GM21717 (cell line): ENCODE results near the gene DHX8.
"Not testable (repeated sequence)": the region's sequence is repeated elsewhere in the genome, so short reads cannot be mapped to it uniquely, and the experiment has no call there.

Source experiments
- ATAC-seq: cut with Tn5 transposase; IDR thresholded peaks from one replicate; pipeline ENCODE4 v1.9.1; 2021; ENCODE audit warnings: mild to moderate bottlenecking, moderate library complexity; ENCODE audit not compliant: unreplicated experiment

Gene DHX8

DNA sequence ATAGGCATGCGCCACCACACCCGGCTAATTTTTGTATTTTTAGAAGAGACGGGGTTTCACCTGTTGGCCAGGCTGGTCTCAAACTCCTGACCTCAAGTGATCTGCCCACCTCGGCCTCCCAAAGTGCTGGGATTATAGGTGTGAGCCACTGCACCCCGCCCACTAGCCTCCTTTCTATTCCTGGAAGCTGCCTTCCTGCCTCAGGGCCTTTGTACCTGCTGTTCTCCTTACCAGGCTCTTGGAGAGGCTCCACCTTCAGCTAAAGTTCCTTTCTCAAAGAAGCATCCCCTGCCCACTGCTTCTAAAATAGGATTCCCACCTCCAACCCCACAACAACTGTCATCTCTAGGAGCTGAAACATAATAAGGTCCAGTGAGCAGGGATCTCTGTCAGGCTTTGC, 23.9 kb upstream of the DHX8 start:
- not testable (repeated sequence) for ATAC-seq

DNA sequence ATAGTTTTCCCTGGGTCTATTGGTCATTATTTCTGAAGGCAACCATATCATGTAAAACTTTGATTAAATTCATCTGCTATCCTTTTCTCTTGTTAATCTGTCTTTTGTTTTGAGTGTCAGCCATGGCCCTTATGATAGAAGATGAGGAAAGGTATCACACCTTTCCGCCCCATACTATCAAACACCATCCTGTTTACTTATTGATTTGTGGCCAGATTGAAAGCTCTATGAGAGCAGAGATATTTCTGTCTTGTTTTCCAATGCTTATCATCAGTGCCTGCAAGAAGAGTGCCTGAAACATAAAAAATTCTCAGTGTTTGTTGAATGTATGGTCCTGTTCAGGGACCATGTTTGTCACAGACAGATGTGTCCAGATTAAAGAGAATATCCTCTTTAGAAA, 22.6 kb upstream of the DHX8 start:
- no peak for ATAC-seq

DNA sequence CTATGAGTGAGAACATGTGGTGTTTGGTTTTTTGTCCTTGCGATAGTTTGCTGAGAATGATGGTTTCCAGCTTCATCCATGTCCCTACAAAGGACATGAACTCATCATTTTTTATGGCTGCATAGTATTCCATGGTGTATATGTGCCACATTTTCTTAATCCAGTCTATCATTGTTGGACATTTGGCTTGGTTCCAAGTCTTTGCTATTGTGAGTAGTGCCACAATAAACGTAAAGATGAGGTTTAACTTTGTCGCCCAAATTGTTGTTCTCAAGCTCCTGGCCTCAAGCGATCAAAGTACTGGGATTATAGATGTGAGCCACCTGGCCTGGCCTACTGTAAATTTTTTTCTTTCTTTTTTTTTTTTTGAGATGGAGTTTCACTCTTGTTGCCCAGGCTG, 21.2 kb upstream of the DHX8 start:
- ATAC-seq: not testable (repeated sequence)

DNA sequence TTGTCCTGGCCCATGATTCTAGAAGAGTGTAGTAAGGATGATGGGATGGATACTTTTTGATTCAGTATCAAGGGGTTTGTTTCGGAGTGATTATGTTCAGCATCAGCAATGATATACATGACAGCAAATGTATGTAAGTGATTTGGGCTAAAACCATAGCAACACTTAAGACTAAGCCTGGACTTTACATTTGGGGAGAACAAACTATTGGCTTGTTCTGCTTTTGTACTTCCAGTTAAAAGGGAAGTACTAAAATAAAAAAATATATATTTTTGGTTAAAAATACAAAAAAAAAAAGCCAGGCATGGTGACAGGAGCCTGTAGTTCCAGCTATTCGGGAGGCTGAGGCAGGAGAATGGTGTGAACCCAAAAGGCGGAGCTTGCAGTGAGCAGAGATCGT, 20.5 kb upstream of the DHX8 start:
- ATAC-seq: no peak

DNA sequence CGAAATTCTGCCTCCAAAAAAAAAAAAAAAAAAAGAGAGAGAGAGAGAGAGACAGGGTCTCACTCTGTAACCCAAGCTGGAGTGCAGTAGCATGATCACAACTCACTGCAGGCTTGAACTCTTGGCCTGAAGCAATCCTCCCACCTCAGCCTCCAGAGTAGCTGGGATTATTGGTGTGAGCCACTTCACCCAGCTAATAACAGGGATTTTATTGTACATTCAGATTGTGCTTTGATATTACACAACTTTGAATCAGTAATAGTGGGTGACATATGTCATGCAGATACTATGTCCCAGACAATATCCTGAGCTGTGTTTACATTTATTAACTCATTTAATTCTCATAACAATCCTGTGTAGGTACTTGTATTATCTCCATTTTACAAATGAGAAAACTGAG, 19.7 kb upstream of the DHX8 start:
- ATAC-seq: no peak

DNA sequence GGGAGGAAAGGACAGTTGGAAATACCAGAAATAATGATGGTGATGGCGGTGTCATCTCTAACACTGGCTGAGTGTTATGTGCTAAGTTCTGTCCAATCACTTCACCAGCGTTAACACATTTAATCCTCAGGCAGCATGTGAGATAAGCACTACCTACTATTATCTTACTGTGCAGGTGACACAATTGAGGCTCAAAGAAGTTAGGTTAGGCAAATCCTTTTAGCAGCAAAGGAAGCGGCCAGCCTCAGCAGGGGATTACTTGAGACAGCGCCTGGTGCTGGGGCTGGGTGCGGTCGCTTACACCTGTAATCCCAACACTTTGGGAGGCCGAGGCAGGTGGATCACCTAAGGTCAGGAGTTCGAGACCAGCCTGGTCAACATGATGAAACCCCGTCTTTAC, 18.7 kb upstream of the DHX8 start:
- ATAC-seq: no peak

DNA sequence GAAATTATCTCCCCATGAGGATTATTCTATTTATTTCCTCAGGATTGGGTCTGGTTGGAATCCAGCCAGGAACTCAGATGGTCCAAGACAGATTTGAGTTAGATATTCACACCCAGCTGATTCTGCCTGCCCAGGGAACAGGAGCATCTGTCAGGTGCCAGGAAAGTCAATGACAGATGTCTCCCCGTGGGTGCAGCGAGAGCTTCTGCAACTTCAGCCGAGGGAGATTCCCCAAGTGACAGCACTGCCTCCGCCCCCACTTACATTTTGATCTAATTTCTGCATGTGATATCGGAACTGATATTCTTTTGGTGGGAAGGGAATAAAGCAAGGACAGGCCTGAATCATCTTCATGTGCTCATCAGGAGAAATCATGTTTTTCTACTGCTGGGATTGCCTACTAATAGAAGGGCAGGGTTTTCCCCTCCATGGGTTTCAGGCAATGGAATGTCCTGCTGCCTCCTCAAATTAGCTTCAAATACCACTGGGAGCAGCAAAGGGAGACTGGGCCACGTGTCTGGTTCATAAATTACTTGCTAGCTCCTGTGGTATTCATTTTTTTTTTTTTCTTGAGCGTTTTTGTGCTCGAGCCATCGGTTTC, 15.7 kb upstream of the DHX8 start:
- ATAC-seq: no peak

DNA sequence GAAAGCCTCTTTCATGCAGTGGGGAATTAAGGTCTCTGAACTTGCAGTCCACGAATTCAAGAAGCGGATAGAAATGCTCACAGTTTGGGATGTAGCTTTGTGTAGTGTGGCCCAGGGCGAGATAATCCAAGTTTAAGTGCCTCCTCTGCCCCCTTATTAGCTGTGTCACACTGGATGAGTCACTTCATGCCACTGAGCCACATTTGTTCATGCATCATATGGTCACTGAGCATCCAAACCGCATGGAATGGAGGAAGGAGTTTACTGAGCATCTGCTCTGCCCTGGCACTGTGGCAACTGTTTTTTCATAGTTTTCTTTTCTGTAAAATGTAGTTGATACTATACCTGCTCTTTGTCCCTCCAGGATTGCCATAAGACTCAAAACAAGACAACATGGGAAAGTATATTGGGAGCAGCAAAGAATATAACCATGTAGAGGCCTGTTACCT, 15.1 kb upstream of the DHX8 start:
- no peak for ATAC-seq

DNA sequence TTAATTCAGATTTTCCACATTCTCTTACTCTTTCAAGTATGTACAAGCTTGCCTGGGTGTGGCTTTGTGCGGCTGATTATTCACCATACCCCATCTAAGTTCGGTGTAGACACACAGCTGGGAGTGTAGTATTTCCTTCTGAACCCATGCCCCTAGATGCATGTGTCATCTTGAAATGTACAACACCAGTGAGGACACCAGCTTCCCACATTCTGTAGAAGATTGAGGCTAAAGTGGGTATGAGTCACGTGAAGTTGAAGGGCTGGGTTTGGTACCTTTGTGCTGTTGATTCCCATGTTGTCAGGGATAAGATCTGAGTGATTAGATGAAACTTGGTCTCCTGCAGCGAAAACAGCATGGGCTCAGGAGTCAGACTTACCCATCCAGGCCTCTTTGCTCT, 14.6 kb upstream of the DHX8 start:
- no peak for ATAC-seq

DNA sequence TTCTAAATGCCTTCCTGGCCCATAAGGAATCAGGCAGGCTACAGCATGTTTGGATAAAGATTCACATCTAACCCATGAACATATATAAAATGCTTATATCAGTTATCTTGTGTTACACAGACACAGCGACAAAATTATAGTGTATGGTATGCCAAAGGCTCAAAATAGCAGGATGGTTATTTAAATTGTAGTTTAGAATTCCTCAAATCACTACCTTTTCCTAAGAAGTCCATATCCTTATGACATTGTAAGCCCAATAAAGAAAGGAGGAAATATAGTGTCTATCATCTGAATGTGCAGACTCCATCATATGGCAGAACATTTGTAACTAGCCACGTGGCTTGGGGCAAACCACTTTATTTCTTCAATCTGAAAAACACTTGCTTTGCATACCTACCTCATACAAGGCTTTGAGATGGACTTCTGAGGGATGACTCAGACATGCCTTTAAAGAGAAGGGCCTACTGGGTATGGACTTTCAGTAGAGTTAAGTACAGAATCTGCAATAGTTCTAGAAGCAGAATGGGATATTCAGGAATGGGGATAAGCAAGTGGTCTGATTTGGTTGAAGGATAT, 12.1 kb upstream of the DHX8 start:
- ATAC-seq: no peak

DNA sequence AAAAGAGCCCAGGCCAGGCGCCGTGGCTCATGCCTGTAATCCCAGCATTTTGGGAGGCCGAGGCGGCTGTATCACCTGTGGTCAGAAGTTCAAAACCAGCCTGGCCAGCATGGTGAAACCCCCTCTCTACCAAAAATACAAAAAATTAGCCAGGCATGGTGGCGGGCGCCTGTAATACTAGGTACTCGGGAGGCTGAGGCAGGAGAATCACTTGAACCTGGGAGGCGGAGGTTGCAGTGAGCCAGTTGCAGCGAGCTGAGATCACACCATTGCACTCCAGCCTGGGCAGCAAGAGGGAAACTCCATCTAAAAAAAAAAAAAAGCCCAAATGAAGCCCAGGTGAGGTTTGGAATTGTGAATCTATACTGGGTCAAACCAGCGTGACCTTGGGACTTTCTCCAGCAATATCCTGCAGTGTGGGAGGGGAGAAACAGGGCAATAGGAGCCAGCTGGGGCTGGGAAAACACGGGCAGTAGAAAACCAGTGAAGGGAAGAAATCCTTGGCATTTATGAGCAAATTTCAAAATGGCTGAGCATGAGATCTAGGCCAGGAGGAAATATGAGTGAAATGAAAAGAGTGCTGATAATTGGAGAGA, 8.2 kb upstream of the DHX8 start:
- ATAC-seq: no peak

DNA sequence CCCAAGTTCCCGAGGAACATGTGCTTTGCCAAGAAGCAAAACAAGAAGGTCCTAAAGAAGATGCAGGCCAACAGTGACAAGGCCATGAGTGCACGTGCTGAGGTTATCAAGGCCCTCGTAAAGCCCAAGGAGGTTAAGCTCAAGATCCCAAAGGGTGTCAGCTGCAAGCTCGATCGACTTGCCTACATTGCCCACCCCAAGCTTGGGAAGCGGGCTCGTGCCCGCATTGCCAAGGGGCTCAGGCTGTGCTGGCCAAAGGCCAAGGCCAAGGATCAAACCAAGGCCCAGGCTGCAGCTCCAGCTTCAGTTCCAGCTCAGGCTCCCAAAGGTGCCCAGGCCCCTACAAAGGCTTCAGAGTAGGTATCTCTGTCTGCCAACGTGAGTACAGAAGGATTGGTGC, 7.5 kb upstream of the DHX8 start:
- ATAC-seq: not testable (repeated sequence)

DNA sequence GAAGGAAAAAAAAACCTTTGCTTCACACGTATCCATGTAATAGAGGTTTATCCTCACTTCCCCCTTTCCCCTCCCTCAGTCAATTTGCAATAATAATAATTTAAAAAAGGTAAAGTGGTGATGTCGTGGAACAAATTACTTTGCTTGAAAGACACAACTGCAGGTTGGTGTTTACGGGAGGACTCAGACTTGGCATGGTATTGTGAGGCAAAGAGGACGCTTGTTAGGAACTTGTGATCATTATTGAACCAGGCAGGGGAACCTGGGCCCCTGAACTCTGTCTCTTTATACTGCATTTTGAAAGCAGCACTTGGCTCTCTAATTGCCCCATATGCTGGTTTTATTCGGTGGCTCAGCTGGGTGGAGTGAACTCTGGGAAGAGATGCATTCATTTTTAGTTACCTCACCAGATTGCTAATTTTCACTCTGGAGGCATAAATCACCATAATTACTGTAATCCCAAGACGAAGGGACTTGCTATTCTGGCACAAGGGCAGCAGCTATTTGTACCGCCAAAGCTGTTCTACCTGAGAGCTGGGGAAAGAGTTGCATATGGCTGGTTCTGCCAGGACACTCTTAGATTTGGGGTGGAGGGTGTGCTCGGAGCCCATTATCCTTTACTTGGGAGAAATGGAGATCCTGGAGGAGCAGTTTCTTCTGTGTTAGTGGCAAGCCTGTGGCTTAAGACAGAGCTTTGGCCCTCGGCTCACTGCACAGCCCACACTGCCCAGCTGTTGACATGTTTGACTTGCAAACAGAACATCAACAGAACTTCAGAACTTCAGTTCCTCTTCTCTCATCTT, 5.7 kb upstream of the DHX8 start:
- no peak for ATAC-seq

DNA sequence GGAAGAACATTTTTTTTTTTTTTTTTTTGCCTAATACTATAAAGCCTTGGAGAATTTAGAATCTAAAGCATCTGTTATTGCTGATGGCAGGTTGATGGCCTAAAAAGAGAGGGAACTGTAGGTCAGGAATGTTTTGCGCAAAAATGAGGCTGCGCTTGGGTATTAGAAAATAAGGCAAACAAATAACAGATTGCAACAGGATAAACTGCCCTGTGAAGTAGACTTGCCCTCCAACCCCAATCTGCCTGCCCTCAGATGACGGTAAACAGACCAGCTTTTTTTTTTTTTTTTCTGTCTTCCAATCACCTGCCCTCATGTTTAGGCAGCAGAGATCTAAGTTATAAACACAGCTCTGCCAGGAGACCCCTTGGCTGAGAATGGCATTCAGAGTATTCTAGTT, 3.8 kb upstream of the DHX8 start:
- no peak for ATAC-seq

DNA sequence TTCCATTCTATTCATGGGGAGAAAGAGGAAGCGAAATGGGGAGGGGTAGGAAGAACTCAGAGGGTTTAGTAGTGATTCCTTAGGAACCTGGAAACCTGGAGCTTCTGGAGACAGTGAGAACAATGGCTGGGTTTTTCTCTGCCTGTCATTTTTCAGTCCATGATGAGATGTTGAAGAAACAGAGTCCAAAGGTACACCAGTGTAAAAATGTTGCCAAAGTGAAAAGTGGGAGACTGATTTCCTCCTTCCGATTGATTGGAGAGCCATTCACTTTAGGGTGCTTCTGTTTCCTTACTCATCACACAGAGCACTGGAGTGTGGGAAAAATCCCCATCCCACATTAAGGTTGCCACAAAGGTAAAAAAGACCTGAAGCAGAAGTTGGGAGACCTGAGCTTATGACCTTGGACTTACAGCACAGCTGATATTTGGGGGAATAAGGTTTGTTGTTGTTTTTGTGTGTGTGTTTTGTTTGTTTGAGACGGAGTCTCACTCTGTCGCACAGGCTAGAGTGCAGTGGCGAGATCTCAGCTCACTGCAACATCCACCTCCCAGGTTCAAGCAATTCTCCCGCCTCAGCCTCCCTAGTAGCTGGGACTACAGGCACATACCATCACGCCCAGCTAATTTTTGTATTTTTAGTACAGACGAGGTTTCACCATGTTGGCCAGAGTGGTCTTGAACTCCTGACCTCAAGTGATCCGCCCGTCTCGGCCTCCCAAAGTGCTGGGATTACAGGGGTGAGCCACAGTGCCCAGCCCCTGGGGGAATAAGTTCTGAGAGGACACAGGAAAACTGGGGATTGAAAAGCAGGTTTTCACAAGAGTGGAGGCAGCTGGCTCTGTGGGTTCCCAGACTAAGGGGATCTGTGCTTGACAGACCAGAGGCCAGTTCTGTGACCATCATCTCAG, 1.4 kb upstream of the DHX8 start:
- no peak for ATAC-seq

DNA sequence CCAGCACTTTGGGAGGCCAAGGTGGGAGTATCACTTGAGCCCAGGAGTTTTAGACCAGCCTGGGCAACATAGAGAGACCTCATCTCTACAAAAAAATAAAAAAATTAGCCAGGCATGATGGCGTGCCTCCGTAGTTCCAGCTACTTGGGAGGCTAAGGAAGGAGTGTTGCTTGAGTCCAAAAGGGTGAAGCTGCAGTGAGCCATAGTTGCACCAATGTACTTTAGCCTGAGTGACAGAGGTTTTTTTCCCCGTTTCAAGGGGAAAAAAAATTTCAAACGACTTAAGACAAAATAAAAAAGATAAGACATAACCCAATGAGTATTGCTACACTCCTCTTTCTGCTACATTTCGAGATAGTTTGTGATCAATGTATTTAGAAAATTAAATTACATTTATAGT, 6.8 kb downstream of the DHX8 start:
- ATAC-seq: no peak

DNA sequence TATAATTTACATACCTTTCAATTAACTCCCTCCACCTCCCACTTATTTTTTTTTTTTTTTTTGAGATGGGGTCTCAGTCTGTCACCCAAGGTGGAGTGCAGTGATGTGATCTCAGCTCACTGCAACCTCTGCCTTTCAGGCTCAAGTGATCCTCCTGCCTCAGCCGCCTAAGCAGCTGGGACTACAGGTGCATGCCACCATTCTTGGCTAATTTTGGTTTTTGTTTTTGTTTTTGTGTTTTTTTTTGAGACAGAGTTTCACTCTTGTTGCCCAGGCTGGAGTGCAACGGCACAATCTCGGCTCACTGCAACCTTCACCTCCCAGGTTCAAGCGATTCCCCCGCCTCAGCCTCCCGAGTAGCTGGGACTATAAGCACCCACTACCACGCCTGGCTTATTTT, 25.7 kb downstream of the DHX8 start:
- ATAC-seq: not testable (repeated sequence)

DNA sequence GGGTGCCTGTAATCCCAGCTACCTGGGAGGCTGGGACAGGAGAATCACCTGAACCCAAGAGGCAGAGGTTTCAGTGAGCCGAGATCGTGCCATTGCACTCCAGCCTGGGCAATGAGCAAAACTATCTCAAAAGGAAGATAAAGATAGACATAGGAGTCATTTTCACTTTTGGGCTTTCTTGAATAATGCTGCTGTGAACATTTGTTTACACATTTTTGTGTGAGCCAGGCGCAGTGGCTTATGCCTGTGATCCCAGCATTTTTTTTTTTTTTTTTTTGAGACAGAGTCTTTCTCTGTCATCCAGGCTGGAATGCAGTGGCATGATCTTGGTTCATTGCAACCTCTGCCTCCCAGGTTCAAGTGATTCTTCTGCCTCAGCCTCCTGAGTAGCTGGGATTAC, 27.4 kb downstream of the DHX8 start:
- not testable (repeated sequence) for ATAC-seq

DNA sequence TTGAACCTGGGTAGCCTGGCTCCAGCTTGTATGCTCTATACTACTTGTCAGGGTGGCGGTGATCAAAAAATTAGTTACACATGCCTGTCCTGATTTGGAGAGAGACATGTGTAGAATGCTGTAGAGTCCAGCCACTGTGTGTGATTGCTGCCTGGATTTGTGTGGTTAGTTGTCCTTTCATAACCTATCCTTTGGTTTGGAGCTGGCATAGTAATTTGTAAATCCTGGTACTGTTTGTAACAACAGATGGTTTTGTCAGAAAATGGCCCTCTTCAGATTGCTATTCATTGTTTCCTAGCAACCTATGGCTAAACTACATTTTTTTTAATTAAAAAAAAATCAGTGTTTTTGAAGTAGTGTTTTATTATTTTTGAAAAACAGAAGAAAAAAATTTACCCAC, 31.9 kb downstream of the DHX8 start:
- ATAC-seq: no peak

DNA sequence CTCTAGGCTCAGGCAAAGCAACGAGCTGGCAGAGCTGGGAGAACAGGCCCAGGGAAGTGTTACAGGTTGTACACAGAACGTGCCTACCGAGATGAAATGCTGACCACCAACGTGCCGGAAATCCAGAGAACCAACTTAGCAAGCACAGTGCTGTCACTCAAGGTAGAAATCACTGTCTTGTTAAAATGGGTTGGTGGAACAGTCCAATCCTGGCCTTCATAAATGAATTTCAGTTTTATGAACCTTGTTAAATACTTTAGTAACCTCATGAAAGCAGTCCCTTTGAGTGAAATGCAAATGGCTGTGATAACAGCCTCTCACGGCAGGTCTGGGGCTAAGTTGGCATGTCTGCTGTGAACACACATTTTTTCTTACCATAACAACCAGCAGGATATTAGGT, 33.4 kb downstream of the DHX8 start:
- ATAC-seq: peak; percentile 12
